Measurements from ENCODE around the gene SLC9A1.

- TF ChIP-seq PML (IDR thresholded peaks at IDR 0.05; ENCODE audit: low read length) (no peak), EZH2 (IDR thresholded peaks at IDR 0.05; ENCODE audit: borderline replicate concordance, control insufficient read depth, low read depth, low read length) (no peak), SIN3A (IDR thresholded peaks at IDR 0.05; ENCODE audit: low read depth, low read length) (no peak), CBX3 (IDR thresholded peaks at IDR 0.05; ENCODE audit: borderline replicate concordance, low read depth) (no peak), MYC (IDR thresholded peaks at IDR 0.05; ENCODE audit: insufficient read depth, insufficient read length, insufficient replicate concordance, low read length, severe bottlenecking) (no peak), CEBPB (IDR thresholded peaks at IDR 0.05; ENCODE audit: borderline replicate concordance in 1 of 2, low read depth in 2 of 2, low read length in 2 of 2) (no peak), MAX (IDR thresholded peaks at IDR 0.05; ENCODE audit: low read depth, low read length) (no peak)
These were observed 18.7 kb downstream of the SLC9A1 start for GRCh38 chr1:27136236-27136551.

Data from GM12878 (cell line).